Right lung (tissue), 10 donors: ENCODE results near the gene HNRNPR. TPM values are rescaled to one million over a fixed set of nuclear protein-coding genes. Genes with fewer than 3 reads are reported as not detected.
"Not testable (repeated sequence)": the region's sequence is repeated elsewhere in the genome, so short reads cannot be mapped to it uniquely, and the experiment has no call there.

ENCODE experiments used
- DNase-seq, 2 donors: peaks; one replicate each; pipeline ENCODE4 v3.0.0-alpha.2; 2013
- long read RNA-seq, 8 donors: transcript quantifications; one replicate each; lab custom pipeline, GENCODE V29; 2026
- polyA plus RNA-seq, 5 donors: library from polyadenylated mRNA; unstranded; fragments of 120-200 nt; gene quantifications; one replicate each; pipeline versions ENCODE4 v1.2.1 to v1.2.3, GENCODE V29; 2013; ENCODE audit warnings: inconsistent platforms in 1 of 5, low replicate concordance in 1 of 5; ENCODE audit not compliant: insufficient read length in 5 of 5, insufficient read depth in 1 of 5

HNRNPR gene
- polyA plus RNA-seq: 100 to 1,000 TPM; 212 to 283 (median 233) TPM
- long read RNA-seq, donor 1, full-length matches to known transcripts: 26 of 101 reads
- long read RNA-seq, donor 1, partial matches to known transcripts: 56 of 101 reads
- long read RNA-seq, donor 1, other reads (novel, unspliced or antisense): 19 of 101 reads
- long read RNA-seq, donor 2, full-length matches to known transcripts: 28 of 51 reads
- long read RNA-seq, donor 2, partial matches to known transcripts: 0 of 51 reads
- long read RNA-seq, donor 2, other reads (novel, unspliced or antisense): 23 of 51 reads
- long read RNA-seq, donor 3, full-length matches to known transcripts: 24 of 55 reads
- long read RNA-seq, donor 3, partial matches to known transcripts: 14 of 55 reads
- long read RNA-seq, donor 3, other reads (novel, unspliced or antisense): 17 of 55 reads
- long read RNA-seq, donor 4, full-length matches to known transcripts: 11 of 24 reads
- long read RNA-seq, donor 4, partial matches to known transcripts: 7 of 24 reads
- long read RNA-seq, donor 4, other reads (novel, unspliced or antisense): 6 of 24 reads
- long read RNA-seq, donor 5, full-length matches to known transcripts: 27 of 96 reads
- long read RNA-seq, donor 5, partial matches to known transcripts: 28 of 96 reads
- long read RNA-seq, donor 5, other reads (novel, unspliced or antisense): 41 of 96 reads
- long read RNA-seq, donor 6, full-length matches to known transcripts: 31 of 82 reads
- long read RNA-seq, donor 6, partial matches to known transcripts: 18 of 82 reads
- long read RNA-seq, donor 6, other reads (novel, unspliced or antisense): 33 of 82 reads
- long read RNA-seq, donor 7, full-length matches to known transcripts: 25 of 68 reads
- long read RNA-seq, donor 7, partial matches to known transcripts: 8 of 68 reads
- long read RNA-seq, donor 7, other reads (novel, unspliced or antisense): 35 of 68 reads
- long read RNA-seq, donor 8, partial matches to known transcripts: 13 of 38 reads
- long read RNA-seq, donor 8, other reads (novel, unspliced or antisense): 18 of 38 reads

GRCh38 chr1:23344111-23344986 is at the start of gene HNRNPR:
TSS of gene HNRNPR (minus strand) at chr1:23344284. CDS start at chr1:23341008, 3,276 bp downstream.
- DNase-seq: peak; percentile 100

GRCh38 chr1:23393706-23394105 is 49.6 kb upstream of the HNRNPR start:
- no peak for DNase-seq

GRCh38 chr1:23392125-23392855 is 48.2 kb upstream of the HNRNPR start:
- no peak for DNase-seq

- DNase-seq: no peak
These were observed 45.8 kb upstream of the HNRNPR start for GRCh38 chr1:23389837-23390321.

DNA sequence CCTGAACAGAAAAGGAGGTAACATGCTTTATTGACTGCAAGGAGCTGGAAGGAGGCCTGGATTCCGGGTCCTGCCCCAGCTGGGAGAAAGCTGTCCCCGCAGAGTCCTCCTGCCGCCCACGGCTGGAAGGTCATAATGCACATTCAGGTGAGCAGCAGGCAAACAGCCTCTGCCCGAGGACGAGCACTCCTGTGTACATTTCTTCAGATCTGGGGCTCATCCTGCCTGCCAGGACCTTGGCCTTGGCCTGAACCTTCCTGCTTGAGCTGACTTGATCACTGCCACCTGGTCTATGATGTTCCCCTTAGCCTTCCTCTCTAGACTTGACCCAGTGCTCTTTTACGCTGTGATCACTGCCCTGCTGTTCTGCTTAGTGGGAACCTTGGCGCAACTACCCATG is 43.4 kb upstream of the HNRNPR start:
- DNase-seq: no peak

DNA sequence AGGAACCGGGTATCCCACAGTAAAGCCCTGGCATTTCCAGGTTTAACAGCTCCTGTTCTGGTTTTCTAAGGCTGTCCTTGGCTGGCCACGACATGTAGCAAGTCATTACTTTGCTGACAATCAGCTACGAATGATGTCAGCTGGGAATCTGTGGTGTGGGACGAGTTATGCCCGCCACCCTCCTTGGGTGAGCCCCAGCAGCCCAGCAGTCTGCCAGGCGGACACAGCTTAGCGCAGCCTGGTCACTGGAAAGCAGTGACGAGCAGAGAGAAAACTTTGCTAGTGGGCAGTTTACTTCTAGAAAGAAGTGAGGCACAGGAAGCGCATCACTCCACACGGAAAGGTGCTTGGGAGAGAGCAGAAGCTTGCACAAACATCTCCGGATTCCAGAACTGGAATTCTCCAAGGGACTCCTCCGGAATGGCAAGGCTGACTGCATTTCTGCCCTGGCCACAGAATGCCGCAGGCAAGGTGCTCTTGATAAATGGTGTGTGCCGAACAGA is 41.1 kb upstream of the HNRNPR start:
- no peak for DNase-seq

- DNase-seq: no peak
These were observed 40.4 kb upstream of the HNRNPR start for GRCh38 chr1:23384312-23385058.

DNA sequence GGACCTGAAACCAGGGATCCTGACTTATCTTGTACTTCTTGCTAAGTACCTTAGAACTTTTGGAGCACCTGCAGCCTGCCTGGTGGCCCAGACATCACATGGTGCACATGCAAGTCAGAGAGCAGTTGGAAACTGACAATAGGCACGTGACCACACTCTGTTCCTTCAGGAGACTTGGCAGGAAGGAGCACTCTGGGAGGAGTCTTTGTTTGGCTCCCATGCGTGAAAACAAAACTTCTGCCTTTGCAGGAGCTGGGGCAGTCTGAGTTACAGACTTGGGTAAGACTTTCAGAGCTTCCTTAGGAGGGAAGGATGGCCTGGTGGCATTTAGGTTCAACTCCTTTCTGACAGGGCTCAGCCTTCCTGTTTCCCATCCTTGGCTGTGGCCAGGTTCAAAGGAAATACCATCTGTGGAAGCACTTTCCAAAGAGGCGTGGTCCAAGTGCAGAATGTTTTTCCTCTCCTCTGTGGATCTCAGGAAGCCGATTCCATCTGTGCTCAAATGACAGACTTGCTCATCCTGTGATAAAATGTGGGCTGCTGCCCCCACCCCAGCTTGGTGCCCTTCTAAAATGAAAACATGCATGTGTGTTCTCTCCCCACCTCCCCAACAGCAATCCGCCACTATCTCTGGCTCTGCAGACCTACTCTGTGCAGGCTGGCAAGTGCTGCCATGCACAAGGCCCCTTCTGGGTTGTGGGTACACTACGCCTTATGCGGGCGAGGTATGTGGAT is 39.7 kb upstream of the HNRNPR start:
- no peak for DNase-seq

- DNase-seq: no peak
These were observed 37.3 kb upstream of the HNRNPR start for GRCh38 chr1:23381233-23381885.

DNA sequence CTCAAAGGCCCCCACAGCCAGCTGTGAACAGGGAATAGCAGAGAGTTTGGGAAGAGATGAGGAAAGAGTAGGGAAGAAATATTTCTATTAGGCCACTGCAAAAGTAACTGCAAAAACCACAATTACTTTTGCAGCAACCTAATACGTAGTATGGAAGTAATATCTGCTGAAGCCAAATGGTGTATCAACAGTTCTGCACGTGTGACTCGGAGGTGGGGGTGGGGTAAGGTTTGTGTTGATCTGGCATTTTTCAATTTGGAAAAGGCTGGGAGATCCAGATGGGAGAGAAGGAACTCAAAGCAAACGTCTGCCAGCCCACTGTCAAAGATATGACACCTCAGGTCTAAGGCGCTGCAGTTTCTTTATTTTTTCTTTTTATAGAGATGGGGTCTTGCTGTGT is 36.6 kb upstream of the HNRNPR start:
- DNase-seq: no peak

GRCh38 chr1:23380236-23380635 is 36.2 kb upstream of the HNRNPR start:
- DNase-seq: not testable (repeated sequence)

DNA sequence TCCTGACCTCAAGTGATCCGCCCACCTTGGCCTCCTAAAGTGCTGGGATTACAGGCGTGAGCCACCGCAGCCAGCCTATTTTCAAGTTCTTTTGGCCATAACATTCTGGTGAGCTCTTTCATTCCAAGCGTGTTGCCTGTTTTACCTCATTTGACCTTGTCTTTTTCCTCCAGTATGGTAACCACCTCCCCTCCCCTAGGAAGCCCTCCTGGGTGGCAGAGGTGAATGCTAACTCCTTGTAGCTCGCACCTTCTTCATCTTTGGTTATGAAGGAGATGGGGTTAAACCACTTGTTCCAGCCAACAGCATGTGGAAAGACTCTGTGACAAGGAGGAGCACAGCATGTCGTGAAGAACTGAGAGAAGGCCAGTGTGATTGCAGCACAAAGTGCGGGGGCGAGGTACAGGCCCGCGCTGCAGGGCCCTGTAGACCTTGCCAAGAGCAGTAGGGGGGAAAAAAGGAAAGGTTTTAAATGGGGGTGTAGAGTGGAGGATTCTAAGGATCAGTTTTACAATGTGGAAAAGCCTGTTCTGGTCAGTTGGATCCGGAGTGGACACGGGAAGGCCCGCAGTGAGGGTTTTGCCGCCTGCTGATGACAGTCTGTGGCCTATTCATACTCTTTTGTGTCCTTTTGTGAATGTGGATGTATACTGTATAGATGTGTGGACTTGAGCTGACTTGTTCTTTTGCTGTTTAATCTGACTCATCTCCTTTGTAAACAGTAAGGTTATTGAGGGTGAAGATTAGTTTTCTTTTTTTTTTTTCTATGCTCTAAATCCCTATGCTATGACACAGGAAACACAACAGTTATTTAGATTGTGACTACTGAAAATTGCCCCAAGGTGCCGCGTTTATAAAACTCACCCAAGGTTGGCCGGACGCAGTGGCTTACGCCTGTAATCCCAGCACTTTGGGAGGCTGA is 33.1 kb upstream of the HNRNPR start:
- DNase-seq: no peak

GRCh38 chr1:23374079-23374735 is 30.1 kb upstream of the HNRNPR start:
- DNase-seq: not testable (repeated sequence)

- no peak for DNase-seq
These were observed 28.1 kb upstream of the HNRNPR start for GRCh38 chr1:23371987-23372880.
